MCF 10A (cell line): ENCODE measurements around the gene STOX2. TPM values are rescaled to one million over a fixed set of nuclear protein-coding genes. Genes with fewer than 3 reads are reported as not detected.
A peak's percentile ranks its signal among the peaks of the same experiment; 100 is the strongest.

Experiments
- BruUV-seq: library from RNA; stranded (reverse); fragments of 400-500 nt; replicated peaks from 2 replicates; lab custom pipeline; 2021; lab: Mats Ljungman, UMichigan
- CTCF ChIA-PET: fragments of 300-600 bp; sonication (Branson Sonifier 250); formaldehyde crosslinking; extraction: SDS; loops from one replicate; lab custom pipeline; 2021; ENCODE audit warnings: antibody characterized with exemption, inconsistent platforms; lab: Yijun Ruan, JAX
- POLR2A ChIA-PET: fragments of 300-600, 350-650 bp; sonication (Branson Sonifier 250); formaldehyde crosslinking; extraction: SDS; loops from one replicate; lab custom pipeline; 2020; ENCODE audit warnings: antibody characterized with exemption, inconsistent platforms; lab: Yijun Ruan, JAX
- DNase-seq: peaks from one replicate; pipeline ENCODE4 v3.0.0-alpha.2; 2018; ENCODE audit not compliant: unreplicated experiment
- H3K27ac Mint-ChIP-seq: one replicate; pipeline ENCODE4 v1.8.0; 2022; ENCODE audit warnings: mild to moderate bottlenecking, low read depth, mixed read lengths; ENCODE audit not compliant: unreplicated experiment
- H3K27me3 Mint-ChIP-seq: one replicate; pipeline ENCODE4 v1.8.0; 2022; ENCODE audit warnings: mixed read lengths; ENCODE audit not compliant: insufficient read depth, unreplicated experiment
- H3K36me3 Mint-ChIP-seq: one replicate; pipeline ENCODE4 v1.8.0; 2022; ENCODE audit warnings: mild to moderate bottlenecking, moderate library complexity, mixed read lengths; ENCODE audit not compliant: insufficient read depth, unreplicated experiment
- H3K4me1 Mint-ChIP-seq: one replicate; pipeline ENCODE4 v1.8.0; 2022; ENCODE audit warnings: mixed read lengths; ENCODE audit not compliant: insufficient read depth, unreplicated experiment
- H3K4me3 Mint-ChIP-seq: one replicate; pipeline ENCODE4 v1.8.0; 2022; ENCODE audit warnings: mild to moderate bottlenecking, moderate library complexity, mixed read lengths; ENCODE audit not compliant: unreplicated experiment
- H3K9me3 Mint-ChIP-seq: one replicate; pipeline ENCODE4 v1.8.0; 2022; ENCODE audit warnings: mixed read lengths; ENCODE audit not compliant: unreplicated experiment
- CTCF ChIP-seq: fragments of 200-600 bp; IDR thresholded peaks from one replicate; pipeline ENCODE4 v1.8.0; 2022; ENCODE audit warnings: antibody characterized with exemption, mild to moderate bottlenecking; ENCODE audit not compliant: unreplicated experiment
- intact Hi-C: fragments of 100-400 bp; cut with micrococcal nuclease; formaldehyde crosslinking; loops from 2 replicates; pipeline ENCODE4 v1.14.1; 2022
- total RNA-seq: library from RNA; stranded (reverse); gene quantifications from 2 replicates; pipeline ENCODE4 v1.2.3, GENCODE V29; 2022

STOX2 gene
- total RNA-seq, 1 experiment from 2014 or later = 1.1 TPM

DNA sequence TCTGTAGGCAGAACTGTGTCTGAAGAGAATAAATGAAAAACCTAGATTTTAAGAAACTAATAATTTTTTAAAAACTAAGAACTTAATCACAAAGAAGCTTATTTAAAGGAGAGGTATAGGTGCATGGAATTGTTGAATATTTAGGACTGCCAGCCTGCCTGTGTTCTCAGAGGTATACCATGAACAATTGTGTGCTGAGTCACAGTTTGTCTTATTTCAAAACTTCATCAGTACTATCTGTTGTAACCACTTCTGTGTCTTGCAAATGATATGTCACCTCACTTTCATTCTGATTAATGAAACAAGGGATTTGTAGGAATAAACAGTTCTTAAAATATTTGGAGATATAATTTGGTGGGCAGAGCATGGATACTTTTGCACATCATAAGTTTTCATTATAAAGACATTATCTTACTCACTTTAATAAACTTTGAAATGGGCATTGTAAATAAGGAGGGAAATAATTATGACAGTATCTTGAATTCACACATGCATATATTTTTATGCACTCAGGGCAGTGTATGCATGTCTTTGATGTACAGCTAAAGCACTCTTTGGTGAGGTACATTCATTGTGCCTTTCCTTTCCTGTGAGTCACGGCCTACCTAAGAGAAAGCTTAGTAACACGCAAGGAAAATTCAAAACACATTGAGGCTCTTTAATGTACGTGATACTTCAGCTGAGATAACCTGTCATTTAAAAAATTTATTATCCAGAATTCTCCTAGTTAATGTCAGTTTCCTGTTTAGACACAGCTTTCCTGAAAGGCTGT, 31.7 kb downstream of the STOX2 start:
- no peaks in the 10 kb centered on the region for H3K9me3 Mint-ChIP-seq
- no peak overlapping the region for H3K4me3 Mint-ChIP-seq
- no peak for TF ChIP-seq CTCF
- peaks cover 5% of the 10 kb centered on the region for H3K4me1 Mint-ChIP-seq
- peak; percentile 55 for DNase-seq
- ChIA-PET CTCF (interaction anchor here (0.7 kb wide), 1 partner anchor 51 kb away, joined by 6 read pairs; no protein-coding TSS in a partner anchor), POLR2A (interaction anchor here (1.2 to 1.7 kb wide), 2 partner anchors 24 to 51 kb away, joined by 4 to 5 read pairs; no protein-coding TSS in a partner anchor)
- no peaks in the 10 kb centered on the region for H3K36me3 Mint-ChIP-seq
- intact Hi-C loops = no loop called here
- no peaks in the 10 kb centered on the region for H3K27me3 Mint-ChIP-seq
- H3K27ac Mint-ChIP-seq = no peak overlapping the region
- BruUV-seq = no TSS peak

- Mint-ChIP-seq H3K9me3 (no peaks in the 10 kb centered on the region), H3K27me3 (no peaks in the 10 kb centered on the region), H3K27ac (no peak overlapping the region), H3K4me3 (no peak overlapping the region), H3K4me1 (peaks cover 5% of the 10 kb centered on the region), H3K36me3 (no peaks in the 10 kb centered on the region)
- no peak for DNase-seq
- TF ChIP-seq CTCF = no peak
- CTCF ChIA-PET = no interaction called here
- intact Hi-C loops = no loop called here
- POLR2A ChIA-PET = no interaction called here
- no TSS peak for BruUV-seq
Observed at GRCh38 chr4:183940864-183941263, 35.8 kb downstream of the STOX2 start.

DNA sequence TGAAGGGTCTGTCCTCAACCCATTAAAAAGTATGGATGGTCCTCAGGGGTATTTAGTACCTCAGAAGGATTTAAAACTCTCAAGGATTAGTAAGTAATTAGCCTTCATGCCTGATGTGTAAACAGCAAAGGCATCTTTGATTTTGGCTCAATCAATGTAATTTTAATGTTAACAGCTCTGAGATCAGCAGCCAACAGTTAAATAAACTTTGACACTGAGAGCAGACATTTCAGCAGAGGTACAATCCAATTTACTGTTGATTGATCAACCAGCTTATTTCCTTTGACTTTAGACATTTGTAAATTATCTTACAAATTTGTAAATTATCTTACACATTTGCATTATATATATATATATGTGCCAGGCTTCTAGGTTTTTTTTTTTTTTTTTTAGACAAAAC, 36.9 kb downstream of the STOX2 start:
- no TSS peak for BruUV-seq
- TF ChIP-seq CTCF = no peak
- Mint-ChIP-seq H3K36me3 (no peaks in the 10 kb centered on the region), H3K27me3 (no peaks in the 10 kb centered on the region), H3K9me3 (no peaks in the 10 kb centered on the region), H3K4me3 (no peak overlapping the region), H3K27ac (no peak overlapping the region), H3K4me1 (no peaks in the 10 kb centered on the region)
- intact Hi-C loops = no loop called here
- CTCF ChIA-PET = interaction anchor here (0.7 to 1.2 kb wide), 2 partner anchors 13 to 223 kb away, joined by 6 read pairs; no protein-coding TSS in a partner anchor
- DNase-seq = no peak
- POLR2A ChIA-PET = interaction anchor here (0.7 to 1.3 kb wide), 2 partner anchors 46 to 226 kb away, joined by 3 read pairs; no protein-coding TSS in a partner anchor

GRCh38 chr4:183945741-183946140, 40.6 kb downstream of the STOX2 start:
- ChIA-PET CTCF (interaction anchor here (0.6 kb wide), 1 partner anchor 171 kb away, joined by 3 read pairs; no protein-coding TSS in a partner anchor), POLR2A (interaction anchor here (0.7 kb wide), 1 partner anchor 30 kb away, joined by 3 read pairs; no protein-coding TSS in a partner anchor)
- H3K4me3 Mint-ChIP-seq = no peak overlapping the region
- BruUV-seq = no TSS peak
- no peaks in the 10 kb centered on the region for H3K9me3 Mint-ChIP-seq
- H3K27me3 Mint-ChIP-seq = no peaks in the 10 kb centered on the region
- TF ChIP-seq CTCF = no peak
- DNase-seq = no peak
- intact Hi-C loops = no loop called here
- H3K27ac Mint-ChIP-seq = no peak overlapping the region
- H3K36me3 Mint-ChIP-seq = no peaks in the 10 kb centered on the region
- no peaks in the 10 kb centered on the region for H3K4me1 Mint-ChIP-seq
